Effector CD4-positive, alpha-beta T cell (primary cell): ENCODE results near the gene IVD.
A peak's percentile ranks its signal among the peaks of the same experiment; 100 is the strongest.

ENCODE experiments used
- DNase-seq: peaks from one replicate; pipeline ENCODE4 v3.0.0-alpha.2; 2020

Gene IVD

GRCh38 chr15:40461958-40462357 lies 56.4 kb downstream of the IVD start:
- DNase-seq: no peak

- DNase-seq: no peak
Measured at GRCh38 chr15:40463279-40463678, 57.7 kb downstream of the IVD start.

- no peak for DNase-seq
Measured at GRCh38 chr15:40463886-40464545, 58.4 kb downstream of the IVD start.

GRCh38 chr15:40464595-40465185 lies 59.1 kb downstream of the IVD start:
- no peak for DNase-seq

GRCh38 chr15:40465939-40466338 lies 60.3 kb downstream of the IVD start:
- no peak for DNase-seq

GRCh38 chr15:40466426-40467260 lies 61.0 kb downstream of the IVD start:
- no peak for DNase-seq

GRCh38 chr15:40467261-40467615 lies 61.6 kb downstream of the IVD start:
- no peak for DNase-seq

- DNase-seq: no peak
Measured at GRCh38 chr15:40468898-40469331, 63.3 kb downstream of the IVD start.

GRCh38 chr15:40469776-40470390 lies 64.3 kb downstream of the IVD start:
- DNase-seq: no peak

- DNase-seq: peak; percentile 41
Measured at GRCh38 chr15:40470423-40471104, 65.0 kb downstream of the IVD start, which contains the start of gene CHST14. TSS of gene CHST14 (plus strand) at chr15:40470984. CDS start at chr15:40471214, 230 bp downstream.
